ENCODE results near the gene ENC1.

DNA sequence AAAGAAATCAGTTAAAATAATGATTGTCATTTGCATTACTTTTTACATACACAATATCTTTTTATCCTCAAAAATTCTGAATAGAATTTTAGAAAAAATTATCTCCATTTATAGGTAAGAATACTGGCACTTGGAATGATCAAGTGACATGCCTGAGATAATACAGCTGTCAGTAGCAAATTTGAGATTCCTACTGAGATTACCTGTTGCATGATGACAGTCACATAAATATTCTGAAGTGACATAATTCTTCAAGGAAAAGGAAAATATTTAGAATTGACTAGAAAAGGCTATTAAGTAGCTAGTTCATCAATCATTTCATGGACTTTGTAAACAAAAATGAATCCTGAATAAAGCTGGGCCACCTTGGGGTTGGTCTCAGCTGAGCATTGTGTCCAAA is 15.2 kb upstream of the ENC1 start:
- no peak for TF ChIP-seq GABPA (IDR thresholded peaks at IDR 0.05; ENCODE audit: low read depth)
- TF ChIP-seq, protein P1, sequence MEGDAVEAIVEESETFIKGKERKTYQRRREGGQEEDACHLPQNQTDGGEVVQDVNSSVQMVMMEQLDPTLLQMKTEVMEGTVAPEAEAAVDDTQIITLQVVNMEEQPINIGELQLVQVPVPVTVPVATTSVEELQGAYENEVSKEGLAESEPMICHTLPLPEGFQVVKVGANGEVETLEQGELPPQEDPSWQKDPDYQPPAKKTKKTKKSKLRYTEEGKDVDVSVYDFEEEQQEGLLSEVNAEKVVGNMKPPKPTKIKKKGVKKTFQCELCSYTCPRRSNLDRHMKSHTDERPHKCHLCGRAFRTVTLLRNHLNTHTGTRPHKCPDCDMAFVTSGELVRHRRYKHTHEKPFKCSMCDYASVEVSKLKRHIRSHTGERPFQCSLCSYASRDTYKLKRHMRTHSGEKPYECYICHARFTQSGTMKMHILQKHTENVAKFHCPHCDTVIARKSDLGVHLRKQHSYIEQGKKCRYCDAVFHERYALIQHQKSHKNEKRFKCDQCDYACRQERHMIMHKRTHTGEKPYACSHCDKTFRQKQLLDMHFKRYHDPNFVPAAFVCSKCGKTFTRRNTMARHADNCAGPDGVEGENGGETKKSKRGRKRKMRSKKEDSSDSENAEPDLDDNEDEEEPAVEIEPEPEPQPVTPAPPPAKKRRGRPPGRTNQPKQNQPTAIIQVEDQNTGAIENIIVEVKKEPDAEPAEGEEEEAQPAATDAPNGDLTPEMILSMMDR (IDR thresholded peaks at IDR 0.05; ENCODE audit: insufficient read depth, low read length) = no peak
- no peak for TF ChIP-seq POLR2AphosphoS5 (IDR thresholded peaks at IDR 0.05; ENCODE audit: low read depth)
